NCI-H460 (cell line): ENCODE measurements around the gene CDH2. TPM values are rescaled to one million over a fixed set of nuclear protein-coding genes. Genes with fewer than 3 reads are reported as not detected.

Experiments used
- DNase-seq: peaks from one replicate; pipeline ENCODE4 v3.0.0-alpha.2; 2016; ENCODE audit warnings: low read depth; ENCODE audit errors: extremely low read depth
- total RNA-seq: library from RNA; depleted of rRNA; stranded (reverse); fragments of >200 nt; shearing (Covaris generic); gene quantifications from 2 replicates; pipeline ENCODE4 v1.2.3, GENCODE V29; 2014

The CDH2 gene
- total RNA-seq, 1 experiment from 2014 or later, result 0.77 TPM

DNA sequence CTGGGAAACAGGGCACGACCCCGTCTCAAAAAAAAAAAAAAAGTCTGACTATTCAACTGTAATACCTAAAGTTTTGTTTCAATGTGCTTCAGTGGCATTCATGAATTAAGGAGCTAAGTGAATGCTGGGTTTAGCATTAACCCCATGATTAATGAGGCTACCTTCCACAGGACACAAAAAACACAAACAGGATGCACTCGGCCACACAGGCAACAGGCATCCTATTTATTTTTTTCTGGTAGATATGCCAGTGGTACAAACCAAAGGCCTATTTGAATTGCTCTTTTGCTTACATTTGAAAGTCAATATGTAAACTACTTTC lies 48.3 kb downstream of the CDH2 start:
- DNase-seq, result no peak

DNA sequence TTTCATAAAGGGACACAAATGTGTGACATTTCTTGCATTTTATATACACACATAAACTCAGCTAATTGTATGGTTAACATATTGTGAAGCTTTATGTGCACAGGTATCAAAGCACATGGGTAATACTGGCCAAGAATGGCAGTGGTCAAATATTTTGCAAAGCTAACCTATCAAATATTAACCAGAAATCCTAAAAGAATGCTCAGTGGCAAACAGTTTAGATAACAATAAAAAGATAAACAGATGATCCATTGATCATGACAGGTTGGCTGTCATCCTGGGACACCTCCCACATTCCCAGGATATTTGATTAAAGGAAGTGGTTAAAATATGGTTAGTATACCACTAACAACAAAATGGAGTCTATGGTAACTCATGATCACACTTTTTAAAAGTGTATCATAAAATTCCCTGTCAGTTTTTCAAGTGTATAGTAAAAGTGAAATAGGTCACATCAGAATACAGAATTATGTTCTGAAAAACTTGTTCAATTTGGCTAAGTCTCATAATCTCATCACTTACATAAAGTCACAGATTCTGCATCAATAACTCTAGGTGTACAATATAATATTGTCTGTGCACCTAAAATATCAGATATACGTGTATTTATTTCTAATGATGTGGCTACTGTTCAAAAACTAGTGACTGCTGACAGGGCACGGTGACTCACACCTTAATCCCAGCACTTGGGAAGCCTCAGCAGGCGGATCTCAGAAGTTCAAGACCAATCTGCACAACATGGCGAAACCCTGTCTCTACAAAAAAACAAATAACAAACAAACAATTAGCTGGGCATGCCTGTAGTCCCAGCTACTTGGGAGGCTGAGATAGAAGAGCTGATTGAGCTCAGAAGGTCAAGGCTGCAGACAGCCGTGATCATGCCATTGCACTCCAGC lies 48.9 kb downstream of the CDH2 start:
- DNase-seq, result no peak

DNA sequence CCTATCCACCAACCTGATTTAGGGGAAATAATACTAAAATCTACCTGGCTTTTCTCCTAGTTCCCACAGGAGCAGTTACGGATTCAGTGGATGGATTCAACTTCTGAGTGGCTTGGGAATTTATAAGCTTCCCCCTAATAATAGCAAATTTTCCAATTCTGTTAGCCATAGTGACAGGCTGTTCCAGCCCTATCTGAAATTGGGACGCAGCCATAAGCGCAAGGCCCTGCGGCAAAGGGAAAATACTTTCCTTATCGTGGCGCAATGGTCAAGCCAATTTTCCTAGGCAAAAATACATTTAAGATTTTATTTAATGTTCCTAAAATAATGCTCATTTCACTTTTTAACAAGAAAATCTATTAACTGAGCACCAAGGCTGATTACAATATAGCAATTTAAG lies 49.7 kb downstream of the CDH2 start:
- DNase-seq, result no peak

DNA sequence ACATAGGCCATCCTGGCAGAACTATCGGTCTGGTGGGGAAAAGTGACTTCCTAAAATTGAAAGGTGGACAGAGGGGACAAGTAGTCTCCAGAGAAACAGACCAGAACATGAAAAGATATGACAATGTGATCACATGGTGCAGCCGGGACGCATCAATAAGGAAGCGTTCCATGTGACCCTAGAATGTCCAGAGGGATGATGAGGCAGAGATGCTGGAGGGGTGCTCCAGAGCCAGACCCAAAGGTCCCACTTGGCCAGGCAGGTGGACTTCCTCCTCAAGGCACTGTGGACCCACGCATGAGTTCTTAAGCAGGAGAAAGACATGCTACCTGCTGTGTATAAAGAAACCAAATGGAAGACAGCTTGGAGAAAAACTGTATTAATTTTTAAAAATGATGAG lies 50.2 kb downstream of the CDH2 start:
- no peak for DNase-seq

DNA sequence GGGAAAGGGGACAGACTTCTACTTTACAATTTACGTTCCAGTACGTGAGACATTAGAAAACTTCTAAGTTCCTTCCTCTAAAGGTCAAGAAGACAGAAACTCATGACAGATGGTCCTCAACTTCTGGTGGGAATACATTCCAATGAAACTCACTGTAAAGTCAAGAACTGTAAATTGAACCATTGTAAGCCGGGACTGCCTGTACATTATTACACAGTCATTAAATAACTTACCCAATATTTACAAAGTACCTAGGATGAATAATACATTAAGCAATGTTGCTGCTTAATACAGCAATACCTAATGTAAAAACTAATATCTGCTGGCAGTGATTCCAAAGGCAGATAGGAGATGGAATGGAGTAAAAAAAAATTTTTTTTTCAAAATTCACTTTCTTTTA lies 51.9 kb downstream of the CDH2 start:
- DNase-seq, result no peak

DNA sequence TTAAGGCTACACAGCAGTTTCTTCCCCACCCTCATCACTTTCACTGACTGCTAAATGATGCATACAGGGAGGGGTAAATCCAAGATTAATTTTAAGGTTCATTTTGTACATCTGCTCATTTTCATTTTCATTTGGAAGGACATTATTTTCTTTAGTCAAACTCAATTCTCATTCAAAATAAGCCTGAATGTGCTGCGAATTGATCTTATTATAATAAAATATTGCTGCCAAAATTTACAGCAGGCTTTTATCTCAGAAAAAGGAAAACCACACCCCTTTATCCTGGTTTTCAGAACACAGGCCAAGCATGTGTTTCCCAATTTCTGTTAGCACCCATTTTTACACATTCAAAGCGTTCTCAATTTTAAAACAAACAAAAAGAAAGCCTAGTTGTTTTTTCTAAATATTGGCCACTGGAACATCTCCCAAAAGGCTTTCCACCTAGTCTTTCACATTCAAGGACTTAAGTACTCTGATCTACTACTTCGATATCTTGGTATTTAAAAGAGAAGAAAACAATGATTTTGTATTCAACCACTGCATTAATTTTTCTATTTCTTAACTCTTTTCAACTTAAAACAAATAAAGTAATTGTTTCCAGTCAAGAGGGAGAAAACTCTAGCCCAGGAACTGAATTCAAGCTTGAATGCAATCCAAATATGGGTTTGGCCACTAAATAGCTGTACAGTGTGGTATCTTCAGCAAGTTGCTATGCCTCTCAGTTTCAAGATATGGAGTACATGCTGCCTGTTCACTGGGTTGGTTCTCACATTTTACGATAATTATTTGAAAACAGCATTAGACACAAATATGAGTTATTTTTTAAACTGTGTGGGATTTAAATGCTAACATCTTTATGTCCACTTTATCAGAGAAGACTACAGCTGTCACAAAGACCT lies 52.5 kb downstream of the CDH2 start:
- DNase-seq, result no peak

DNA sequence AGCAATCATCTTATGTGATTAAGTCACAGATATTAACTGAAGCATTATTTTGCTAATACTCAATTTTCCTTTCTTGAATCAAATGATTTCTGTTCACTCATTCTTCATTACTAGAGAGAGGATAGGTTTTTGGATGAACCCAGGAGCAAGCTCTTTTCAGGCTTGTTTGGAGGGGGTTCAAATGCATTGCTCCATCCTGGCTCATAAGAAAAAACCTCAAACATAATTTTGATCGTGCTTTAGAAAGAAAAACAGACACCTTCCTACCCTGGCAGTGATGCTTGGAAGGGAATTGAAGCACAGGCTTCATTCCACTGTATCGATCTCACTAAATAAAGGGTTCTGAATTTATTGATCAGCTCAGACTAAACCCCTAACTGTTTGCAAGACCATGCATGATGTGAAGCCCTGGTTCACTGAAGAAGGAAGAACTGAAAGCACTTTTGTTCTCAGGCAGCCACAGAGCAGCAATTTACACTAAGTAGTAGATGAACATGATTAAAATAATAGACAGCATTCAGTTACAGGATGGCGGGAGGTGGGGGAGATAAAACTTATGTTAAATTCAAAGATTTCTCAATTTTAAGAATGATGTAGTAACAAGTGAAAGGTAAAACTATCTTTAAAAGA lies 53.4 kb downstream of the CDH2 start:
- no peak for DNase-seq

DNA sequence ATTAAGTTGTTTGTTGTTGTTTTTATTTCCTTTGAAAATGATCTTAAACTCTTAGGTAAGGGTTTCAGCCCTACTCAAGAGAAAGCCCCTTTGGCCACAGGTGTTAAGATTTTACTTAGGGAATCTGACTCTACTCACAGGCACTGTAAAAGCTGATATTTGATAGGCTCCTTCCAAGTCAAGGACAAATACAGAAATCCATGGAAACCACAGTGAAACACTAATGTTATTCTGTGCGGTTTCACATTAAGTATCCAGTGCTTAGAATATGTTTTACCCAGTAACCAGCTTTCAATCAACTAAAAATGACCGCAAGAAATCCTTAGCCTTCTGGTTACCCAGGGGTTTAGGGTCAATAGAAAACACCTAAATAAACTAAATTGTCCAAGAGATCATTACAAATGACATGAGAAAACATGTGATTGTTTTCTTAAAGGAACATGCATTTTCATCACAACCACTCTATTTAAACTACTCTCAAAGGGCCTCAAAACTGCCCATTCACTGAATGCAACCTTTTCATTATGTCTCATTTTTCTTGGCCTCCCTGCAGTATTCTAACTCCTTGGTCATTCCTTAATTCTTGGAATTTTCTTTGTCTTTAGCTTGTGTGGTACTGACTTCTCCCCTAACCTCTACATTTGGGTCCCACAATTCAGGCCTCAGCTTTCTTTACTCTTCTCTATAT lies 56.0 kb downstream of the CDH2 start:
- DNase-seq, result no peak

GRCh38 chr18:28116461-28116860 lies 60.5 kb downstream of the CDH2 start:
- DNase-seq, result no peak

DNA sequence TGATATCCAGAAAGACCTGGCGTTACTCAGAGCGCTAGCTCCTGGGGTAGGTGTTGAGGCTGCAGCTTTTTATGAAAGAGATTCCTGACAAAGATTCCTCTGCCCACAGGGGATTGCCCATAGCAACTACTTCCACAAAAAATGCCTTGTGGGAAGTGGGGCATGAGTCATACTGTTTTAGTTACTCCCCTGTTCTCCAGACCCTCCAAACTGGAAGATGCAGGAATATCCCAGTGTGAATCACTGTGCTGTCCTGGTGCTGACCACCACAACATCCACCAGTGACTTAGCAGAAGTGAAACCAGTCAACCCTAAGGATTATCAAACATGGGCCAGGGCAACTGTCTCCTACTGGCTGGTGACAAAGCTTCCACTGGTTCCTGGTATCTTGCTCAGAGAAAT lies 61.8 kb downstream of the CDH2 start:
- DNase-seq, result no peak

DNA sequence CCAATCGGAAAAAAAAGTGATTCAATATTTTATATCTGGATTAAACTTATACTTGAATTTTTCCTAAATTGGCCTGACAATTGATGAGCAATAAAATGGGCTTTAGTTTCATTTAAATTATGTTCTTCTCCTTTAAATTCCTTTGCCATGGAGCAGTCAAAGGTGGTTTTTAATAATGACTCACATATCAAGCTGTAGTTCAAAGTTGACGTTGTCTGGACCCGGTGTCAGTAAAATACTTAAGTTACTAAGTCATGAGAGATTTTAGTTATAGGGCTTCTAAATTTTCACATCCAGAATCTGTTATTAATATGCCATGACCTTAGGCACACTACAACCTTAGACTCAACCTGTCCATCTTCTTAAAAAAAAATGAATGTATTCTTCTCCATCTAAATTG lies 62.5 kb downstream of the CDH2 start:
- no peak for DNase-seq

DNA sequence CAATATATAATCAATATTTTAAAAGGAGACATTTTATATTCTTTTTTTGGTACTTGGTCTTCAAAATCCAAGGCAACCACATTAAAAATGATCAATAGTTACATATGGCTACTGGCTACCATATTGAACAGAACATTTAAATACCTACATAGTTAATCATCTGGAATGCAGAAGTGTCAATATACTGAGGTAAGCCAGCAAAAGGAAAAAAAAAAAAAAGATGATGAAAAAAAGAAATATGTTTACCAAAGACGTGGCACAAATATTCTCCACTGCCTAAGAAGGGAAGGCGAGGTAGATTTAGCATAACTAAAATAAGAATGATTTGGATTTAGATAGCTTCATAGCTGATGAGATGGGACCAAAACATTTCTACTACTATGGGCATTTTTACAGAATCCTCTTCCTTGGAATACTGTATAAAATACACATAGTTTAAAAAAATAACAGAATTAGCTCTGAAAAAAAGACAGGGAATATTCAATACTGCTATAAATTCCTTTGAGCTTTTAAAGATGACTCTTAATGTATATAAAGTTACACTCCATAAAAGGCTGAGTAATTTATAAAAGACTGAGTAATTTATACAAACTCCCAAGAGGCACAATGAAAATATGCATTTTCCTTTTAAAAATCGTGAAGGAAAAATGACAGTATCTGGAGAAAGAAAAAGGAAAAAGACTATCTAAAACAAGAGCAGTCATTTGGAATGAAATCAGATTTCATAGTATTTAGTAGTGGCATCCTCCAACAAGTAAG lies 63.5 kb downstream of the CDH2 start:
- no peak for DNase-seq

- DNase-seq, result no peak
Observed at GRCh38 chr18:28112056-28112470, 64.9 kb downstream of the CDH2 start.

- DNase-seq, result no peak
Observed at GRCh38 chr18:28110924-28111323, 66.0 kb downstream of the CDH2 start.

DNA sequence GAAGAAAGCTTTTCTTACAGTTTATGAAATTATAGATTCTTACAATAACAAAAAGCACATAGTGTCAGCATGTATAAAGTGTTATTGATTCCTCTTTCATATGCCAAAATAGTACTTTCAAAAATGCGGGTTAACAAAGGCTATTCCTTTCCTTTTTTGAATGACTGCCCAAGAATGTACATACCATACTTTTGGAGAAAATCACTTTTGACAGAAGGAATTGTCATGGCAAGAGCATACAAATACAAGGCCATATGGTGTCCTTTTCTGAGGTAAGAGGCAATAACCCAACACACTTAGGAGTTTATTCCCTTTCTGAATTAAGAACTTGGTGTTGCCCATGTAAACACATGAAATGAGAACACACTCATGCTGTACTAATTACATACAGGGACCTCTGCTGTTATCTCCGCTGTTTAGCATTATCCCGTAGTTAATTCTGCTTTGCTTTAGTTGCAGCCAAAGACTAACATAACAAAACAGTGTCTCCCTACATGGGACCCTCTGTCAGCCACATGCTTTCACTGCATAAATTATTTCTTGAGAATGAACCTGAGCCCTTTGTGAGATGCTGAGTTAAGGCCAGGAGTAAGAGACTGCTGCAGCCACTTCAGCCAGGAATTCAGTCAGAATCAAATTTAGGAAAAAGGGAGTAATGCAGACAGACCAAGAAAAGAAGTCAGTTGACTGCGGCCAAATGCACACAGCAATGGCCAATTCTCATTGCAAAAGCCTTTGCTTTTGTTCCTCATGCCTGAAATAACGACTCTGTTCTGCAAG lies 67.0 kb downstream of the CDH2 start:
- DNase-seq, result no peak

DNA sequence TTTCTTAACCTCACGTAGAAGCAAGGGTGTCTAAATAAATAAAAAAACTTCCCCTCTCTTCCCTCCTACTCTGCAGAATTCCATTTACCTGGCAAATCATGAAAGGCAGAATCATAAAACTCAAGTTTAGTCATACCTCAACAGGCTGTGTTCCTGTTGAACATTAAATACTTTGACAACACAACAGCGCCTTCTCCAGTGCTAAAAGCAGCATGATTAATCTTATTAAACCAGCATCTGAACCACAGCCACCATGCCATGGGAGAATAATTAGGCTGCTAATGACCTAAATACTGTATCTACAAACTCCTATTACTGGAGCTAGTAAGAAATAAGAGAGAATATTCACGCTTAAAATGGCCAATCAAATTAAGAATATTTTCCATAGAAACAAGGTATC lies 68.1 kb downstream of the CDH2 start:
- DNase-seq, result no peak

- no peak for DNase-seq
Observed at GRCh38 chr18:28108254-28108653, 68.7 kb downstream of the CDH2 start.

DNA sequence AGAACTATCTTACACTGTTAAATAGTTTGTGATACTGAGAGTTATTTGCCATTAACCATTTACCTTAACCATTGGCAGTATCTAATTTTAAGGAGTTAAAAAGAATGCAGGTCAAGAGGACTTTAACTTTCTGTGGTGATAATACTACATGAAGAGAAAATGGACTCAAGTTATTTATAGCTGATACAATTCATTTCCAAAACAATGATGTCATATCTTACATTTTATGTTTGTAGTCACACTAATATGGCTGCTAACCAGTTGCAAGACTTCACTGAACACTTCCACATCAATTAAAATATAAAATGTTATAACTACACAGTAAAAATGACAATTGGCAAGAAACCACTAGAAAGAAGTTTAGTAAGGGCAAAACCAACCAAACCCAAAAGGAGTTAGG lies 77.7 kb downstream of the CDH2 start:
- no peak for DNase-seq

GRCh38 chr18:28095631-28096030 lies 81.3 kb downstream of the CDH2 start:
- no peak for DNase-seq
